ENCODE measurements around the gene ITIH6. TPM values are rescaled to one million over a fixed set of nuclear protein-coding genes. Genes with fewer than 3 reads are reported as not detected.
"Not testable (repeated sequence)": the region's sequence is repeated elsewhere in the genome, so short reads cannot be mapped to it uniquely, and the experiment has no call there.

Gene ITIH6
- total RNA-seq, 4 donors from 2014 or later: not detected

DNA sequence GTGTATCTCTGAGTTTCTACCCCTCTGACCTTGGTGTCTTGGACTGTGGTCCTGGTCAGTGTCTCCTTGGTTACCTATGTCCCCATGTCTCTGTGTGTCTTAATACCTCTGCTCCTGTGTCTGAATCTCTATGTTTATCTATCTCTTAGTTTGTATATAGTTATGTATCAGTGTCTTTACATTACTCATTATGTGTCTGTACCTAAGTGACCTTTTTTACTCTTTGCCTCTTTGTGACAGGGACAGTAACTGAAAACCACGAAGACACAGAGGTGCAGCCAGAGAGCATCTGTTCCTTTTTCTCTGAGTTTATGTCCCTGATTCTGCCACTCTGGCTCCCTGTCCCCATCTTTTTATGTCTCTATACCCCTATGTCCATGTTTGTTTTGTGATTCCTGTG lies 49.4 kb downstream of the ITIH6 start:
- Histone ChIP-seq H3K9me3 (no peaks in the 10 kb centered on the region), H3K36me3 (no peaks in the 10 kb centered on the region), H3K4me1 (no peaks in the 10 kb centered on the region), H3K27ac (no peak overlapping the region), H3K4me3 (no peak overlapping the region), H3K27me3 (no peaks in the 10 kb centered on the region)
- TF ChIP-seq, protein P1, sequence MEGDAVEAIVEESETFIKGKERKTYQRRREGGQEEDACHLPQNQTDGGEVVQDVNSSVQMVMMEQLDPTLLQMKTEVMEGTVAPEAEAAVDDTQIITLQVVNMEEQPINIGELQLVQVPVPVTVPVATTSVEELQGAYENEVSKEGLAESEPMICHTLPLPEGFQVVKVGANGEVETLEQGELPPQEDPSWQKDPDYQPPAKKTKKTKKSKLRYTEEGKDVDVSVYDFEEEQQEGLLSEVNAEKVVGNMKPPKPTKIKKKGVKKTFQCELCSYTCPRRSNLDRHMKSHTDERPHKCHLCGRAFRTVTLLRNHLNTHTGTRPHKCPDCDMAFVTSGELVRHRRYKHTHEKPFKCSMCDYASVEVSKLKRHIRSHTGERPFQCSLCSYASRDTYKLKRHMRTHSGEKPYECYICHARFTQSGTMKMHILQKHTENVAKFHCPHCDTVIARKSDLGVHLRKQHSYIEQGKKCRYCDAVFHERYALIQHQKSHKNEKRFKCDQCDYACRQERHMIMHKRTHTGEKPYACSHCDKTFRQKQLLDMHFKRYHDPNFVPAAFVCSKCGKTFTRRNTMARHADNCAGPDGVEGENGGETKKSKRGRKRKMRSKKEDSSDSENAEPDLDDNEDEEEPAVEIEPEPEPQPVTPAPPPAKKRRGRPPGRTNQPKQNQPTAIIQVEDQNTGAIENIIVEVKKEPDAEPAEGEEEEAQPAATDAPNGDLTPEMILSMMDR (IDR thresholded peaks at IDR 0.05): no peak
- TF ChIP-seq POLR2A (IDR thresholded peaks at IDR 0.05) (no peak), EP300 (IDR thresholded peaks at IDR 0.05; ENCODE audit: low read depth) (no peak), POLR2AphosphoS5 (IDR thresholded peaks at IDR 0.05) (no peak)
- in situ Hi-C loops (cut with MboI; ENCODE audit: low pct_ligation_motif_present in 1 of 4, low pct_unique_long_range_greater_than_20kb in 1 of 4, low sequenced_read_pairs in 3 of 4) (no loop called here), intact Hi-C loops (cut with DNase I; ENCODE audit: low total_unique reads) (no loop called here)
- 50% methylated on average over 1 of the region's 1 CpG; no CpG with 5 or more reads in 1 of the 2 donors for WGBS, 2 donors (ENCODE audit: low coverage in 1 of 2)
- no peak for DNase-seq

DNA sequence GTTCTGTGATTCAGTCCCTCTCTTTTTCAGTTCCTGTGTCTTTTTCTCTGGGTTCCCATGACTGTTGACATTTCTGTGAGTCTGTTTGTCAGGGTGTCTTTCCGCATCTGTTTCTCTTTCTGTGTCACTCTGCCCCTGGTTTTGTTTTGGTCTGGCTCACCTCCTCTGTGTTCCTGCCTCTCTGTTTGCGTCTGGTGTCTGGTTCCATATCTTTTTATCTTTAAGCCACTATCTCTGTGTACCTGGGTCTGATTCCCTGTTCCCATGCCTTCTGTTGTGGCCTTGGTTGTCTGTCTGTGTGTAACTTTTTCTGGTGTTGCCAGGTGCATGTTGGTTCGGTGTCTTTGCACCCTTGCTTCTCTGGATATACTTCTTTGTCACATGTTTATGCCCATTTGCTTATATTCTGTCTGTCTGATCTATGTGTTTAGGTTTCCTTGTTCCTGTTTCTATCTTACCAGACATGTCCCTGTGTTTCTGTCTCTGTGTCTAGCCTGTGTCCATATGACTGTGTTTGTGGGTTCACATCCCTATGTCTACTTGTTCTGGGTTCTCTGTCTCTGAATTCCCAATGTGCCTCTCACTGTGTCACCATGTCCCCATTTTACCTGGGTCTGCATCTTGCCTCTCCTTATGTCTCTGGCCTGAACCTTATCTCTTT lies 50.2 kb downstream of the ITIH6 start:
- Histone ChIP-seq H3K4me1 (no peaks in the 10 kb centered on the region), H3K36me3 (no peaks in the 10 kb centered on the region), H3K9me3 (no peaks in the 10 kb centered on the region), H3K27me3 (no peaks in the 10 kb centered on the region), H3K4me3 (no peak overlapping the region), H3K27ac (no peak overlapping the region)
- DNase-seq: no peak
- TF ChIP-seq EP300 (IDR thresholded peaks at IDR 0.05; ENCODE audit: low read depth) (no peak), POLR2AphosphoS5 (IDR thresholded peaks at IDR 0.05) (no peak), POLR2A (IDR thresholded peaks at IDR 0.05) (no peak)
- TF ChIP-seq, protein P1 (IDR thresholded peaks at IDR 0.05): no peak
- WGBS, 2 donors (ENCODE audit: low coverage in 1 of 2): 69% methylated on average over 3 of the region's 3 CpGs; no CpG with 5 or more reads in 1 of the 2 donors
- intact Hi-C loops (cut with DNase I; ENCODE audit: low total_unique reads): no loop called here
- in situ Hi-C loops (cut with MboI; ENCODE audit: low pct_ligation_motif_present in 1 of 4, low pct_unique_long_range_greater_than_20kb in 1 of 4, low sequenced_read_pairs in 3 of 4): no loop called here

DNA sequence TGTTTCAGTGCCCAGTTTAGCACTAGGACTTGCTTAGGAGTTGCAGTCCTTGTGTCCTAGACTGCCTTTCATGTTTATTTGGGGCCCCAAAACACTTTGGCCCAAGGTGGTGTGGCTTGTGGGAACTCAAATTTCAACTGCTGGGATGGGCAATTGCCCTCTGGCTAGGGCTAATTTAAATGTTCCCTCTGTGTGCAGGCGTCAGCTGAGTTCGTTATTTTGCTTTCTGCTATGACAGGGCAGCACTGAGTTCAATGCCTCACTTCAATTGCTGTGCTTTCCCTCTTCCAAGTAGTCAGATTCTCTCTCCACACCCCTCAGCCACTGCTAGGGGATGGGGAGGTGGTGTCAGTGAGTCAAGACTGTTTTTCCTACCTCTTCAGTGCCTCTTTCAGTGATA lies 51.1 kb downstream of the ITIH6 start:
- no peak overlapping the region for H3K4me3 ChIP-seq
- no peak overlapping the region for H3K27ac ChIP-seq
- no peaks in the 10 kb centered on the region for H3K4me1 ChIP-seq
- no peaks in the 10 kb centered on the region for H3K9me3 ChIP-seq
- DNase-seq: no peak
- in situ Hi-C loops (cut with MboI; ENCODE audit: low pct_ligation_motif_present in 1 of 4, low pct_unique_long_range_greater_than_20kb in 1 of 4, low sequenced_read_pairs in 3 of 4) (no loop called here), intact Hi-C loops (cut with DNase I; ENCODE audit: low total_unique reads) (no loop called here)
- H3K36me3 ChIP-seq: no peaks in the 10 kb centered on the region
- H3K27me3 ChIP-seq: no peaks in the 10 kb centered on the region
- TF ChIP-seq EP300 (IDR thresholded peaks at IDR 0.05; ENCODE audit: low read depth) (no peak), POLR2AphosphoS5 (IDR thresholded peaks at IDR 0.05) (no peak), POLR2A (IDR thresholded peaks at IDR 0.05) (no peak)
- TF ChIP-seq, protein P1 (IDR thresholded peaks at IDR 0.05): no peak
- WGBS, 2 donors (ENCODE audit: low coverage in 1 of 2): 75% methylated on average over 2 of the region's 2 CpGs; no CpG with 5 or more reads in 1 of the 2 donors

DNA sequence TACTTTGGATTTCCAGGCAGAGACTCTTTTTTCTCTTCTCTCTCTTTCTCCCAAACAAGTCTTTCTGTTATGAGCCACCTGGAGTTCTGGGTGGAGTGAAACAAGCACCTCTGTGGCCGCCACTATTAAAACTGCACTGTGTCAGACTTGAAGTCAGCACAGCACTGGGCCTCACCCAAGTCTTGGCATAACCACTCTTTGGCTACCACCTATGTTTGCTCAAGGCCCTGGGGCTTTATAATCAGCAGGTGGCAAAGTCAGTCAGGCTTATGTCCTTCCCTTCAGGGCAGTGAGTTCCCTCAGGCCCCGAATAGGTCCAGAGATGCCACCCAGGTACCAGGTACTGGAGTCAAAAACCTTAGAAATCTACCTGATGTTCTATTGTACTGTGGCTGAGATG lies 52.4 kb downstream of the ITIH6 start:
- DNase-seq: no peak
- TF ChIP-seq, protein P1 (IDR thresholded peaks at IDR 0.05): no peak
- no peak for TF ChIP-seq POLR2AphosphoS5 (IDR thresholded peaks at IDR 0.05)
- in situ Hi-C loops (cut with MboI; ENCODE audit: low pct_ligation_motif_present in 1 of 4, low pct_unique_long_range_greater_than_20kb in 1 of 4, low sequenced_read_pairs in 3 of 4): no loop called here
- intact Hi-C loops (cut with DNase I; ENCODE audit: low total_unique reads): no loop called here
- WGBS, 2 donors (ENCODE audit: low coverage in 1 of 2): 59 to 67% methylated on average over 1 to 2 of the region's 2 CpGs
- H3K27ac ChIP-seq: no peak overlapping the region
- no peak overlapping the region for H3K4me3 ChIP-seq
- H3K9me3 ChIP-seq: no peaks in the 10 kb centered on the region
- H3K27me3 ChIP-seq: no peaks in the 10 kb centered on the region
- no peaks in the 10 kb centered on the region for H3K36me3 ChIP-seq
- no peaks in the 10 kb centered on the region for H3K4me1 ChIP-seq

DNA sequence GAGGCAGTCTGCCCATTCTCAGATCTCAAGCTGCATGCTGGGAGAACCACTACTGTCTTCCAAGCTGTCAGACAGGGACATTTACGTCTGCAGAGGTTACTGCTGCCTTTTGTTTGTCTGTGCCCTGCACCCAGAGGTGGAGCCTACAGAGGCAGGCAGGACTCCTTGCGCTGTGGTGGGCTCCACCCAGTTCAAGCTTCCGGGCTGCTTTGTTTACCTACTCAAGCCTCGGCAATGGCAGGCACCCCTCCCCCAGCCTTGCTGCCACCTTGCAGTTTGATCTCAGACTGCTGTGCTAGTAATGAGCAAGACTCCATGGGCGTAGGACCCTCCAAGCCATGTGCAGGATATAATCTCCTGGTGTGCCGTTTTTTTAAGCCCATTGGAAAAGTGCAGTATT lies 59.5 kb downstream of the ITIH6 start:
- DNase-seq; H3K9me3 ChIP-seq; H3K27ac ChIP-seq; H3K4me1 ChIP-seq; H3K36me3 ChIP-seq; H3K27me3 ChIP-seq; in situ Hi-C loops (cut with MboI; ENCODE audit: low pct_ligation_motif_present in 1 of 4, low pct_unique_long_range_greater_than_20kb in 1 of 4, low sequenced_read_pairs in 3 of 4); intact Hi-C loops (cut with DNase I; ENCODE audit: low total_unique reads); H3K4me3 ChIP-seq: not testable (repeated sequence)
- 67% methylated on average over 6 of the region's 6 CpGs; no CpG with 5 or more reads in 1 of the 2 donors for WGBS, 2 donors (ENCODE audit: low coverage in 1 of 2)

DNA sequence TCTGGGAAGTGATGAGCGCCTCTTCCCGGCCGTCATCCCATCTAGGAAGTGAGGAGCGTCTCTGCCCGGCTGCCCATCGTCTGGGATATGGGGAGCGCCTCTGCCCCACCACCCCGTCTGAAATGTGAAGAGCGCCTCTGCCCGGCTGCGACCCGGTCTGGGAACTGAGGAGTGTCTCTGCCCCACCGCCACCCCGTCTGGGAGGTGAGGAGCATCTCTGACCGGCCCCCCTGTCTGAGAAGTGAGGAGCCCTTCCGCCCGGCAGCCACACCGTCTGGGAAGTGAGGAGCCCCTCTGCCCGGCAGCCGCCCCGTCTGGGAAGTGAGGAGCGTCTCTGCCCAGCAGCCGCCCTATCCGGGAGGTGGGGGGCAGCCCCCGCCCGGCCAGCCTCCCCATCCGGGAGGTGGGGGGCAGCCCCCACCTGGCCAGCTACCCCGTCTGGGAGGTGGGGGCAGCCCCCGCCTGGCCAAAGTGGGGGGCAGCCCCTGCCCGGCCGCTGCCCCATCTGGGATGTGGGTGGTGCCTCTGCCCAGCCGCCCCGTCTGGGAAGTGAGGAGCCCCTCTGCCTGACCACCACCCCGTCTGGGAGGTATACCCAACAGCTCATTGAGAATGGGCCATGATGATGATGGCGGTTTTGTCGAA lies 61.6 kb downstream of the ITIH6 start:
- H3K4me1 ChIP-seq; H3K4me3 ChIP-seq; DNase-seq; H3K27me3 ChIP-seq; in situ Hi-C loops (cut with MboI; ENCODE audit: low pct_ligation_motif_present in 1 of 4, low pct_unique_long_range_greater_than_20kb in 1 of 4, low sequenced_read_pairs in 3 of 4); H3K9me3 ChIP-seq; H3K27ac ChIP-seq; intact Hi-C loops (cut with DNase I; ENCODE audit: low total_unique reads); H3K36me3 ChIP-seq: not testable (repeated sequence)
- 94% methylated on average over 34 of the region's 36 CpGs; no CpG with 5 or more reads in 1 of the 2 donors for WGBS, 2 donors (ENCODE audit: low coverage in 1 of 2)

All from transverse colon (tissue), 4 donors.